NCI-H2196 (cell line): Measurements from ENCODE around the gene DNAJC3.
"Not testable (repeated sequence)": the region's sequence is repeated elsewhere in the genome, so short reads cannot be mapped to it uniquely, and the experiment has no call there.

ENCODE experiments used
- DNase-seq: peaks from one replicate; lab custom pipeline; 2025; ENCODE audit not compliant: unreplicated experiment; lab: John Stamatoyannopoulos, UW

DNAJC3 gene

GRCh38 chr13:95671597-95671996, 5.3 kb upstream of the DNAJC3 start:
- DNase-seq, result no peak

- no peak for DNase-seq
These were observed 706 bp upstream of the DNAJC3 start for GRCh38 chr13:95676105-95676761.

GRCh38 chr13:95677564-95678266, 776 bp downstream of the DNAJC3 start:
- DNase-seq, result no peak

GRCh38 chr13:95678967-95679366, 2.0 kb downstream of the DNAJC3 start:
- no peak for DNase-seq

GRCh38 chr13:95679722-95680121, 2.8 kb downstream of the DNAJC3 start:
- DNase-seq, result no peak

- no peak for DNase-seq
These were observed 7.5 kb downstream of the DNAJC3 start for GRCh38 chr13:95684418-95684817.

- DNase-seq, result not testable (repeated sequence)
These were observed 8.0 kb downstream of the DNAJC3 start for GRCh38 chr13:95684960-95685359.

GRCh38 chr13:95689582-95689926, 12.6 kb downstream of the DNAJC3 start:
- DNase-seq, result no peak

GRCh38 chr13:95690986-95691385, 14.0 kb downstream of the DNAJC3 start:
- DNase-seq, result not testable (repeated sequence)

- DNase-seq, result no peak
These were observed 20.2 kb downstream of the DNAJC3 start for GRCh38 chr13:95697052-95697680.

- DNase-seq, result no peak
These were observed 21.3 kb downstream of the DNAJC3 start for GRCh38 chr13:95698047-95698749.

- DNase-seq, result no peak
These were observed 26.6 kb downstream of the DNAJC3 start for GRCh38 chr13:95703576-95703975.

- DNase-seq, result no peak
These were observed 27.6 kb downstream of the DNAJC3 start for GRCh38 chr13:95704510-95704909.

GRCh38 chr13:95706356-95706755, 29.4 kb downstream of the DNAJC3 start:
- DNase-seq, result no peak

GRCh38 chr13:95707035-95707434, 30.1 kb downstream of the DNAJC3 start:
- no peak for DNase-seq

GRCh38 chr13:95707442-95708390, 30.8 kb downstream of the DNAJC3 start:
- DNase-seq, result no peak

GRCh38 chr13:95708391-95708774, 31.4 kb downstream of the DNAJC3 start:
- DNase-seq, result no peak

- DNase-seq, result no peak
These were observed 32.0 kb downstream of the DNAJC3 start for GRCh38 chr13:95708811-95709500.

- DNase-seq, result no peak
These were observed 33.4 kb downstream of the DNAJC3 start for GRCh38 chr13:95710313-95710712.

GRCh38 chr13:95712846-95713245, 35.9 kb downstream of the DNAJC3 start:
- DNase-seq, result not testable (repeated sequence)
